Spleen (tissue), 11 donors: ENCODE results near the gene C11orf86. TPM values are rescaled to one million over a fixed set of nuclear protein-coding genes. Genes with fewer than 3 reads are reported as not detected.

ENCODE experiments used
- DNase-seq: peaks from one replicate; pipeline ENCODE4 v3.0.0-alpha.2; 2020
- H3K27ac ChIP-seq, 8 donors: fragments of 200-600 bp; sonication (generic) in 7 of 8; 1 replicate in 4 of 8; 2 replicates in 4 of 8; pipeline versions ENCODE4 v1.5.0 to v1.8.0; 2016 to 2021; ENCODE audit warnings: inconsistent platforms in 4 of 8, mild to moderate bottlenecking in 4 of 8, moderate library complexity in 1 of 8
- H3K27me3 ChIP-seq, 7 donors: fragments of 200-600 bp; sonication (generic) in 6 of 7; replicated peaks in 1 of 7; 1 replicate in 4 of 7; 2 replicates in 3 of 7; pipeline versions ENCODE4 v1.5.0 to v1.8.0; 2016 to 2021; ENCODE audit warnings: inconsistent platforms in 3 of 7, mild to moderate bottlenecking in 1 of 7
- H3K36me3 ChIP-seq, 6 donors: fragments of 200-600 bp; sonication (generic) in 5 of 6; 1 replicate in 4 of 6; 2 replicates in 2 of 6; pipeline versions ENCODE4 v1.5.0 to v1.8.0; 2016 to 2021; ENCODE audit warnings: inconsistent platforms in 2 of 6
- H3K4me1 ChIP-seq, 6 donors: fragments of 200-600 bp; sonication (generic) in 5 of 6; 1 replicate in 3 of 6; 2 replicates in 3 of 6; pipeline versions ENCODE4 v1.5.0 to v1.8.0; 2016 to 2021; ENCODE audit warnings: inconsistent platforms in 3 of 6
- H3K4me3 ChIP-seq, 8 donors: fragments of 200-600 bp; sonication (generic) in 7 of 8; 1 replicate in 4 of 8; 2 replicates in 4 of 8; pipeline versions ENCODE4 v1.5.0 to v1.8.0; 2016 to 2021; ENCODE audit warnings: inconsistent platforms in 4 of 8, mild to moderate bottlenecking in 4 of 8, moderate library complexity in 2 of 8
- H3K9me3 ChIP-seq, 8 donors: fragments of 200-600 bp; sonication (generic) in 7 of 8; 1 replicate in 4 of 8; 2 replicates in 4 of 8; pipeline versions ENCODE4 v1.5.0 to v1.8.0; 2016 to 2021; ENCODE audit warnings: inconsistent platforms in 4 of 8
- POLR2A ChIP-seq, 3 donors: fragments of 450-650 bp; IDR thresholded peaks; one replicate each; pipeline ENCODE4 v1.5.1; 2017; ENCODE audit warnings: antibody characterized with exemption in 3 of 3, mild to moderate bottlenecking in 1 of 3
- POLR2AphosphoS5 ChIP-seq, 3 donors: sonication (generic); formaldehyde crosslinking; IDR thresholded peaks; one replicate each; pipeline ENCODE4 v1.5.1; 2017; ENCODE audit warnings: antibody characterized with exemption in 3 of 3
- WGBS, 5 donors: extraction: QIAGEN DNeasy Blood & Tissue Kit in 3 of 5; methylation state at CpG; one replicate each; pipeline versions ENCODE4 v1.1.5 to v1.1.7; 2013 to 2018; 5-methylcytosine and 5-hydroxymethylcytosine counted together
- intact Hi-C: fragments of 100-400 bp; cut with DNase I; formaldehyde crosslinking; loops from one replicate; pipeline ENCODE4 v1.15.0; 2023; ENCODE audit warnings: low total_unique reads
- polyA plus RNA-seq, 3 donors: library from polyadenylated mRNA; stranded (reverse); fragments of 200-250 nt; gene quantifications; one replicate each; pipeline ENCODE4 v1.2.1, GENCODE V29; 2013
- total RNA-seq, 7 donors: library from RNA; depleted of rRNA in 3 of 7; stranded (reverse); fragments of >200 nt in 3 of 7; fragmentation: NEBNext Ultra II Directional in 4 of 7; extraction: Animal tissue kit (Norgen Biotek cat#: 25700) in 4 of 7; gene quantifications; one replicate each; pipeline versions ENCODE4 v1.1.0 to v1.2.1, GENCODE V29; 2016 to 2021
- TF ChIP-seq, protein P1 (sequence below), 11 experiments: fragments of 200-600 bp in 7 of 11; fragments of 450-650 bp in 4 of 11; sonication (generic) in 4 of 11; IDR thresholded peaks in 8 of 11; conservative IDR thresholded peaks in 3 of 11; 1 replicate in 7 of 11; 2 replicates in 4 of 11; pipeline versions ENCODE4 v1.4.0 to v1.8.0; 2016 to 2021; ENCODE audit warnings: antibody characterized with exemption in 11 of 11, inconsistent platforms in 4 of 11, mild to moderate bottlenecking in 1 of 11
- donor health status: healthy with polysubstance abuse.
- donor health status: DM: no; HTN: no; CAD: no; lungs with moderate emphysema.
- donor health status: DM: no; HTN: no; CAD: no.
- donor health status: Bipolar disorder and iron deficiency.
- donor health status: healthy.
- donor health status: DM: no; HTN: no; CAD: no.
- donor health status: DM: yes; HTN: yes; CAD: no.

C11orf86 gene
- total and polyA plus RNA-seq, 10 donors = 0.13 TPM; not detected in 9

DNA sequence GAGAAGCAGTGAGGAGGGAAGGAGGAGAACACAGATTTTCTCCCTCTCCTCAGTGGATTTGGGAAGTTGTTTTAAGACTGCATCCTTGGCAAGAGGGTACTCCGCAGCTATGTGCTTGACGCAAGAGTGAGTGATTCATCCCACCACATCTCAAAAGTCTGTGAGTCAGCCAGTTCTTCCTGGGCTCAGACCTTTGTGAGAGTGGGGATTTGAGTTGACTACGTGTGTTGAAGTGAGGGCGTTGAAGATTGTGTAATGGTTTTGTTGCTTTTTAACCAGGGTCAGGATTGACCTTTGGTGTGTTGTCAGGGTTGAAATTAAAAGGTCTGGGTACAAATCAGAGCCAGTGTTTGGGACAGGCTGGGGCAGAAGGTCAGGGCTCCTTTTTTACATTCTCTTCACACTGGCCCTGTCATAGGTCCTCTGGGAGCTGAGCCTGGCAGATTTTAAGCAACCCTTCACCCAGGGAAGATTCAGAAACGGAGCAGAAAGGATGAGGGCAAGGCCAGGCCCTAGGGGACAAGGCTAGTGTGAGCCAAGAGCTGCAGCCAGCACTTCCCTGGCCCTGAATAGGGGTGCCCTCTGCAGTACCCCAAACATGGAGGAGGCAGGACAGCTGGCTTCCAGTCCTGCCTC lies 4.2 kb upstream of the C11orf86 start:
- H3K27me3 ChIP-seq = peaks cover 0 to 31% (median 0%) of the 10 kb centered on the region in 7 donors
- H3K4me1 ChIP-seq = peaks cover 0 to 14% (median 0%) of the 10 kb centered on the region in 6 donors
- DNase-seq = no peak
- TF ChIP-seq POLR2AphosphoS5 (IDR thresholded peaks at IDR 0.05) (peak in 1 of 3 donors; percentile 19), POLR2A (IDR thresholded peaks at IDR 0.05) (no peak)
- TF ChIP-seq, protein P1, sequence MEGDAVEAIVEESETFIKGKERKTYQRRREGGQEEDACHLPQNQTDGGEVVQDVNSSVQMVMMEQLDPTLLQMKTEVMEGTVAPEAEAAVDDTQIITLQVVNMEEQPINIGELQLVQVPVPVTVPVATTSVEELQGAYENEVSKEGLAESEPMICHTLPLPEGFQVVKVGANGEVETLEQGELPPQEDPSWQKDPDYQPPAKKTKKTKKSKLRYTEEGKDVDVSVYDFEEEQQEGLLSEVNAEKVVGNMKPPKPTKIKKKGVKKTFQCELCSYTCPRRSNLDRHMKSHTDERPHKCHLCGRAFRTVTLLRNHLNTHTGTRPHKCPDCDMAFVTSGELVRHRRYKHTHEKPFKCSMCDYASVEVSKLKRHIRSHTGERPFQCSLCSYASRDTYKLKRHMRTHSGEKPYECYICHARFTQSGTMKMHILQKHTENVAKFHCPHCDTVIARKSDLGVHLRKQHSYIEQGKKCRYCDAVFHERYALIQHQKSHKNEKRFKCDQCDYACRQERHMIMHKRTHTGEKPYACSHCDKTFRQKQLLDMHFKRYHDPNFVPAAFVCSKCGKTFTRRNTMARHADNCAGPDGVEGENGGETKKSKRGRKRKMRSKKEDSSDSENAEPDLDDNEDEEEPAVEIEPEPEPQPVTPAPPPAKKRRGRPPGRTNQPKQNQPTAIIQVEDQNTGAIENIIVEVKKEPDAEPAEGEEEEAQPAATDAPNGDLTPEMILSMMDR (IDR thresholded peaks at IDR 0.05 in 8 of 11, conservative IDR thresholded peaks at IDR 0.05 in 3 of 11) = no peak
- no peak overlapping the region for H3K4me3 ChIP-seq
- no peaks in the 10 kb centered on the region for H3K36me3 ChIP-seq
- H3K9me3 ChIP-seq = no peaks in the 10 kb centered on the region
- H3K27ac ChIP-seq = peak overlapping the region in 3 of 8 donors; percentile 47 to 55 (median 54)
- intact Hi-C loops = no loop called here
- WGBS, 5 donors = 47 to 79% (median 62%) methylated on average over 5 of the region's 5 CpGs

DNA sequence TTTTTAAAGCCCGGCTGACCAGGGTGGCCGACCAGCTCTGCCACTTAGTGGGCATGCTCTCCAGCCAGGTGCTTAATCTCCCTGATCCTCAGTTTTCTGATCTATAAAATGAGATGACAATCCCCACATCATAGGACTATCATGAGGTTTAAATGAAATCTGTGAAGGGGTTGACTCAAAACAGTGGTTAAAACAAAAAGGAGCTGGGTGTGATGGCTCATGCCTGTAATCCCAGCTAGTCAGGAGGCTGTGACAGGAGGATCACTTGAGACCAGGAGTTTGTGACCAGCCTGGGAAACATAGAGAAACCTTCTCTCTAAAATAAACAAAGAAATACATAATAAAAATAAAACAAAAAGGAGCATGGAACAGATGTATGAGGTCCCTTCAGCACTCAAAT lies 3.6 kb upstream of the C11orf86 start:
- peaks cover 0 to 36% (median 0%) of the 10 kb centered on the region in 7 donors for H3K27me3 ChIP-seq
- intact Hi-C loops = no loop called here
- H3K9me3 ChIP-seq = no peaks in the 10 kb centered on the region
- H3K36me3 ChIP-seq = no peaks in the 10 kb centered on the region
- TF ChIP-seq, protein P1 (IDR thresholded peaks at IDR 0.05 in 8 of 11, conservative IDR thresholded peaks at IDR 0.05 in 3 of 11) = no peak
- no peak for TF ChIP-seq POLR2A (IDR thresholded peaks at IDR 0.05)
- TF ChIP-seq POLR2AphosphoS5 (IDR thresholded peaks at IDR 0.05) = no peak
- peak overlapping the region in 3 of 8 donors; percentile 47 to 55 (median 54) for H3K27ac ChIP-seq
- H3K4me3 ChIP-seq = no peak overlapping the region
- 79 to 97% (median 93%) methylated on average over 1 to 2 of the region's 2 CpGs for WGBS, 5 donors
- no peak for DNase-seq
- H3K4me1 ChIP-seq = peaks cover 0 to 14% (median 0%) of the 10 kb centered on the region in 6 donors

DNA sequence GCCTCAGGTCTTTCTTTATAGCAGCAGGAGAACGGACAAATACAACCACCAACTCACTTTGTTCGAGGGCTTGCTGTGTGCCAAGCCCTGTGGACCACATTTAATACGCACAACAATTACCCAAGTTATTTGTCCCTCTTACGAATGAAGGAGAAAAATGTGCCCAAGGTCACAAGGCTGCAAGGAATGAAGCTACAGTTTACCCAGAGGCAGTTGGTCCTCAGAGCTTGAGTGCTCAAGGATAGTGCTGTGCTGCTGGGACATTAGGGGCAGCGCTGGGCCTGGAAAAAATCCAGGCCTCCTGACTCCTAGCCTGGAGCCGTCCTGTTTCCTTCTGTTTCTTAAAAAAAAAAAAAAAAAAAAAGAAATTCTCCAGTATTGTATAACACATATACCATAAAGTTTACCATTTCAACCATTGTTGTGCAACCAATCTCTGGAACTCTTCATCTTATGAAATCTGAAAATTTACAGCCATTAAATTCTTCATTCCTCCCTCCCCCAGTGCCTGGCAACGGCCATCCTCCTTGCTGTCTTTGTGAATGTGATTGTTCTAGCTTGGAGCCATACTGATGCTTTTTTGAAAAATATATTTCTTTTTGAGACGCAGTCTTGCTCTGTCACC lies 1.0 kb upstream of the C11orf86 start:
- Histone ChIP-seq H3K9me3 (peaks cover 0 to 22% (median 10%) of the 10 kb centered on the region in 8 donors), H3K4me3 (no peak overlapping the region), H3K4me1 (peaks cover 0 to 3% (median 0%) of the 10 kb centered on the region in 6 donors), H3K27ac (no peak overlapping the region), H3K27me3 (peaks cover 0 to 38% (median 0%) of the 10 kb centered on the region in 7 donors), H3K36me3 (no peaks in the 10 kb centered on the region)
- intact Hi-C loops = no loop called here
- no peak for TF ChIP-seq POLR2AphosphoS5 (IDR thresholded peaks at IDR 0.05)
- TF ChIP-seq, protein P1 (IDR thresholded peaks at IDR 0.05 in 8 of 11, conservative IDR thresholded peaks at IDR 0.05 in 3 of 11) = no peak
- TF ChIP-seq POLR2A (IDR thresholded peaks at IDR 0.05) = no peak
- WGBS, 5 donors = 74 to 88% (median 84%) methylated on average over 6 to 8 of the region's 8 CpGs
- DNase-seq = no peak

DNA sequence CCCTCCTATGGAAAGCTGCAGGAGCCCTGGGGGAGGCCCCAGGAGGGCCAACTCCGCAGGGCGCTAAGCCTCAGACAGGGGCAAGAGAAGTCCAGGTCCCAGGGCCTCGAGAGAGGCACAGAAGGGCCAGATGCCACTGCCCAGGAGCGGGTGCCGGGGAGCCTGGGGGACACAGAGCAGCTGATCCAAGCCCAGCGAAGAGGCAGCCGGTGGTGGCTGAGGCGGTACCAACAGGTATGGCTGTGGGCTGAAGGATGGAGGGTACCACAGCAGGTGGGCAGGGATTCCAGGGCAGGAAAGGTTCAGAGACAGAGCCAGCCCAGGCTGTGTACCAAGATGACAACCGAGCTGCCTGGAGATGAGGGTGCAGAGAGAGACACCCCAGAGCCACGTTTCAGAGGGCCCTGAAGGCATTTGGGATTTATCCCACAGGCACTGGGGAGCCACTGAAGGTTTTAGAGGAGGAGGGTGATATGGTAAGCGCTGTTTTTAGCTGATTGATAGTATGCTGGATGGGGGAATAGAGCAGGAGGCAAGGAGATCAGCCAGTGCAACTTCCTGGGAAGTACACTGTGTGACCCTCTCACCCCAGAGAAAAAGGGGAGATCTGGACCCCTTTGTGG lies 412 bp downstream of the C11orf86 start:
- Histone ChIP-seq H3K9me3 (peaks cover 0 to 30% (median 18%) of the 10 kb centered on the region in 8 donors), H3K36me3 (no peaks in the 10 kb centered on the region), H3K27ac (no peak overlapping the region), H3K27me3 (peaks cover 0 to 40% (median 0%) of the 10 kb centered on the region in 7 donors), H3K4me1 (peaks cover 0 to 3% (median 0%) of the 10 kb centered on the region in 6 donors), H3K4me3 (no peak overlapping the region)
- no peak for TF ChIP-seq POLR2A (IDR thresholded peaks at IDR 0.05)
- TF ChIP-seq, protein P1 (IDR thresholded peaks at IDR 0.05 in 8 of 11, conservative IDR thresholded peaks at IDR 0.05 in 3 of 11) = no peak
- TF ChIP-seq POLR2AphosphoS5 (IDR thresholded peaks at IDR 0.05) = no peak
- intact Hi-C loops = no loop called here
- 62 to 76% (median 75%) methylated on average over 4 to 11 of the region's 11 CpGs for WGBS, 5 donors
- no peak for DNase-seq
